ENCODE data around the gene TLK1.

GRCh38 chr2:170972296-170973224 lies 188.1 kb downstream of the TLK1 start:
- no peak for TF ChIP-seq POLR2AphosphoS5 (IDR thresholded peaks at IDR 0.05)
- TF ChIP-seq CTCF (IDR thresholded peaks at IDR 0.05): no peak
- no peak for TF ChIP-seq EP300 (IDR thresholded peaks at IDR 0.05)
- TF ChIP-seq POLR2A (IDR thresholded peaks at IDR 0.05): no peak
